ENCODE data around the gene CBX2.

Gene CBX2

DNA sequence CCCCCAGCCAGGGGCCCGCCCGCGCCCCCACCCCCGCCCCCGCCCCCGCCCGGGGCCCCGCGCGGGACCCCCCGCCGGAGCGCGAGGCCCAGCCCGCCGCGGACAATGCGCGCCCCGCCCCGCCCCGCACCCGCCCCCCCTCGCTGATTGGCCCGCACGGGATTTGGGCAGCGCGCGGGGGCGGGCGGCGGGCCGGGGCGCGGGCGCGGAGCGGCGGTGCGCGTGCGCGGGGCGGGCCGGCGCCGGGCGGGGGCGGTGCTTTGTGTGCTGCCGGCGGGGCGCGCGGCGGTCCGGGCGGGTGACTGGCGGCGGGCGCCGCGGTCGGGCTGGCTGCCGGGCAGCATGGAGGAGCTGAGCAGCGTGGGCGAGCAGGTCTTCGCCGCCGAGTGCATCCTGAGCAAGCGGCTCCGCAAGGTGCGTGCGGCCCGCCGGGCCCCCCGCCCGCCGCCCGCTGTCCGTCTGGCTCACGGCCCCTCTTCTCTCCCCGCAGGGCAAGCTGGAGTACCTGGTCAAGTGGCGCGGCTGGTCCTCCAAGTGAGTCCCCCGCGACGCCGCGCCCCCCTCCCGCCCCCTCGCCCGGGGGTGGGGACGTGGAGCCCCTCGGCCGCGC lies at the start of gene CBX2:
Gene CBX2, plus strand, starts transcription at position 255 of the 610 bp plus-strand sequence. Its CDS starts 88 bp downstream, at position 343.
- FAIRE-seq (peak; percentile 88), DNase-seq (ENCODE audit: low spot score) (peak; percentile 98)

DNA sequence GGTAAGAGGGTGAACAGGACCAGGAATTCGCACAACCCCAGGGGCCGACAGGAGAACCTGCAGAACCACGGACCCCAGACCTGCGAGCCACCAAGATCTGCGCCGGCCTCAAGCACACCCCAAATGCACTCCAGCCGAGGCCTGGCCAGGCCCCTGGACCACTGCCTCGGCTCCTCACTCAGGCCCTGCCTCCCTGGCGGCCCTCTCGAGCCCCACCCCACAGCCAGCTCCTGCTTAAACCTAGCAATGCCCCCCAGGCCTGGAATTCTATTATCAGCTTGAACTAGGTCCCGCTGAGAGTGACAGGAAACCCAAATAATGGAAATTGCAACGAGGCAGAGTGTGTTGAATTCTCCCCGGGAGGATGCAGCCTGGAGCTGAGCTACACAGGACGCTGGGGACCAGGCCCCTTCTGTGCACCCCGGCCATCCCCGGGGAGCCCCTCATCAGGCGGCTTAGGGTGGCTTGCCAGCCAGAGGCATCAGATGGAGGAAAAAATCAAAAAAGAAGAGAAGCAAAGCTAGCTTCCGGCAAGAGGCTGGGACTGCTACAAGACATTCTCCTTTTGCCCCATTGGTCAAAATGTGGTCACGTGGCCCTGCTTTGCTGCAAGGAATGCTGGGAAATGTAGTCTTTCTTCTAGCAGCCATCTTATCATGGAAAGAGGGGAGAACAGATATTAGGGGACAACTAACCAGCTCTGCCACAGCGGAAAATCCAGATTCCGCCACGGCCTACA lies 49.6 kb upstream of the CBX2 start:
- FAIRE-seq (peak; percentile 90), DNase-seq (ENCODE audit: low spot score) (peak; percentile 93)

DNA sequence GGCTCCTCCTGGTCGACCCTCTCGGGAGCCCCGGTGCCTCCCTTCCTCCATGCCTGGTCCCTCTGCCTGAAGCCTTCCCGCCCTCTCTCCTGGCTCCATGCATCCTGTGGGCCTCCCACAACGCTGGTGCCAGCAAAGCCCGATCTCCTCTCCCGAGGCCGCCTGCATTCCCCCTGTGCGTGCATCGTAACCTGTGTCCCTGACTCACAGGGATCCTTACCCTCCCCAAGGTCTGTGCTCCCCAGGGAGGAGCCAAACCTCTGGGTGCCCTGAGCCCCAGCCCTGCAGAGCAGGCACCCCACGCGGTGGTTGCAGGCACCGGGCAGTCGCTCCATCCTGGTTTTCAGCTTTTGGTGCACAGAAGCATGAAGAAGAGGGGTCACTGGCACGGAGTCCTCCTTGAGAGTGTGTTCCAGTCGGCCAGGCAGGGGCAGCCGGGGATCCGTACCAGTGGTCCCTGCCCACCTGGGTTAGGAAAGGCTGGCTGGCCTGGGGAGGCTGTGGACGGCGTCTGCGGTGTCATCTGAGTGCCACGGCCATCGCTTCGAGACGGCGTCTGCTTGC lies 49.0 kb upstream of the CBX2 start:
- no peak for DNase-seq (ENCODE audit: low spot score)
- FAIRE-seq: no peak

DNA sequence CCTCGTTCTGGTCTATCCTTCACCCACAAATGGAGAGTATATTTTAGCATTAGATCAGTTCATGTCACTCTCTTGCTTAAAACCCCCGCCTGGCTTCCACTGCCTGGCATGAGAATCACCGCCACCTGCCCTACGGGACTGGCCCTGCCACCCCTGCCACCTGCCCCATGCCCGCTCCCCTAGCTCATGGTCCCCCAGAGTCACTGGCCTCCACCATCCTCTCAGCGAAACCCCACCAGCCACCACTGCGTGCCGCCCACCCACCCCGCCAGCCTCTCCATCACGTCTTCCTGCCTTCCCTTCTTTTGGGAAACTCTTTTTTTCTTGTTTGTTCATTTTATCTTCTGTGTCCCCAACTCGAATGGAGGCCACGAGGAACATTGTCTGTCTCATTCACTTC lies 48.2 kb upstream of the CBX2 start:
- no peak for FAIRE-seq
- DNase-seq (ENCODE audit: low spot score): no peak

DNA sequence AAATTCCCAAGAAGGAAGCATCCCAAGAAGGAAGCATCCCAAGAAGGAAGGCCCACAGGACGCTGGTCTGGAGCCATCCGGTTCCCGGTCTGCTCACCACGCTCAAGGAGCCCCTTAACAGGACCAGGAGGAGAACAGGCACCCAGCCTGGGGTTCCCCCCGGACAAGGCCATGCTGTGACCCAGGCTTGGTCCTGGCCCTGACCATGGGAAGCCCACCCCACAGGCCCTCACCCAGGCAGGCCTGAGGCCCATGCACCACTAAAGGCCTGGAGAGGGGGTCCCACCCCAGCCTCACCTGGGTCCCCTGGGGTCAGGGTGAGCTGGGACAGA lies 47.5 kb upstream of the CBX2 start:
- FAIRE-seq: no peak

DNA sequence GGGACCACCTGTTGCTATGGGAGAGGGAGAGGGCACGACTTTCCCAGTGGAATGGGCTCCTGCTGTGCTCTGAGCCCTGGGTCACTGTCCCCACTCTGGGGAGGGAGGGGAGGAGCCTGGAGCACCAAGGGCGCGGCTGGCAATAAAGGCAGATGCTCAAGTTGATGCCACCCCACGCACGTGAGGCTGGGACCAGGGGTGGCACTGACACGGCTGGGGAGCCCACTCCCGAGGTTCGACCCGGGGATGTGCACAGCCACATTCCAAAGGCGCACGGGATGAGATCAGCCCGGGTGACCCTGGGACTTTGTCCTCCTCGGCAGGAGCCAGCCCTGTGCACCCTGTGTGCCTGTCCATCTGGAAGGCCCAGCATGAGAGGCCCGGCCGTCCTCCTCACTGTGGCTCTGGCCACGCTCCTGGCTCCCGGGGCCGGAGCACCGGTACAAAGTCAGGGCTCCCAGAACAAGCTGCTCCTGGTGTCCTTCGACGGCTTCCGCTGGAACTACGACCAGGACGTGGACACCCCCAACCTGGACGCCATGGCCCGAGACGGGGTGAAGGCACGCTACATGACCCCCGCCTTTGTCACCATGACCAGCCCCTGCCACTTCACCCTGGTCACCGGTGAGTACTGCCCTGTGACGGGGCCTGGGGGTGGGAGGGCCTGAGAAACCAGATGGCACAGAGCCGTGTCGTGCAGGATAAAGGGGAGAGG lies 47.0 kb upstream of the CBX2 start, which contains the start of gene ENPP7:
Gene ENPP7, plus strand, starts transcription at position 175 of the 715 bp plus-strand sequence. Its CDS starts 197 bp downstream, at position 372.
- FAIRE-seq: peak; percentile 42
- DNase-seq (ENCODE audit: low spot score): no peak

More for the DNA sequence above, 47.5 kb upstream of the CBX2 start:
- DNase-seq (ENCODE audit: low spot score): no peak

DNA sequence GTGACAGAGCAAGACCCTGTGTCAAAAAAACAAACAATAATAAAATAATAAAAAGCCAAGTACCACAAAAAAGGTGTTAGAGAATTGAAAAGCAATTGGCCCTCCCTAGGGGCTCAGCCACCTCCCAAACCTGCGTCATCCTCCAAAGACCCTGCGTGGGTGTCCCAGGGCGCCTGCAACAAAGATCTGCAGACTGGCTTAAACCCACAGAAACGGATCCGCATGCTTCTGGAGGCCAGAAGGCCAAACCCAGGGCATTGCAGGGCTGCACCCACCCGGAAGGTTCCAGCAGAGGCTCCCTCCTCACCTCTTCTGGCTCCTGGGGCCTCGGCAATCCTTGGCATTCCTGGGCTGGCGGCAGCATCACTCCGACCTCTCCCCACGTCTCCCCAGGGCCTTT lies 45.7 kb upstream of the CBX2 start:
- DNase-seq (ENCODE audit: low spot score): no peak
- no peak for FAIRE-seq

DNA sequence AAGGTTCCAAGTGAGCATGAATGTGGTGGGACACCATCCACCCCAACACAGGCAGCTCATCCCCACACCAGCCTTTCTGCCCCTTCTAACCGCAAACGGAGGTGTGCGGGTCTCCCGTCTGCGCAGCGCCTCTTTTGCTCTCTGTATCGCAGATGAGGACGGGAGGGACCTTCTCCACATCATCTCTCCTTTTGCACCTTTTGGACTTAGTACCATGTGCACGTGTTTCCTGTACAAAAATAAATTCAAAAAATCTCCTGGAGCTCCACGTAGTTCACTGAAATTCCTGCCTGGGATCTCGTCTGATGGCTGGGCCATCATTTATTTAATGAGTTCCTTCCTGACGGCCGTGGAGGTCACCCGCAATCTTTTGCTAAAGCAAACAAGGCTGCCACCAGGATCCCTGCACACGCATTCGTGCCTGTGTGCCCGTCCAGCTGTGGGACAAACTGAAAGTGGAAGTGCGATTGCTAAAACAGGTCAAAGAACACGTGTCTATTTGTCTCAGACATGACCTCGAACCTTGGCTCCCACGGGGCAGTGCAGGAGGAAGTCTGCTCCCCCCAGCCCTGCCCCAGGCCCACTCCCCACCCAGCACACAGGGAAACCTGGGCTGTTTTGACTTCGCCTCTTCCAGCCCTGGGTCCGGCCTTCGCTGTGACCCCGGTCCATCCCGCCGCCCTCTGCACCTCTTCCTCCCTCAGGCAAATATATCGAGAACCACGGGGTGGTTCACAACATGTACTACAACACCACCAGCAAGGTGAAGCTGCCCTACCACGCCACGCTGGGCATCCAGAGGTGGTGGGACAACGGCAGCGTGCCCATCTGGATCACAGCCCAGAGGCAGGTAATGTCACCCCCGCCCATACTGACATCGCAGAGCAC lies 44.9 kb upstream of the CBX2 start:
- DNase-seq (ENCODE audit: low spot score): no peak
- no peak for FAIRE-seq

DNA sequence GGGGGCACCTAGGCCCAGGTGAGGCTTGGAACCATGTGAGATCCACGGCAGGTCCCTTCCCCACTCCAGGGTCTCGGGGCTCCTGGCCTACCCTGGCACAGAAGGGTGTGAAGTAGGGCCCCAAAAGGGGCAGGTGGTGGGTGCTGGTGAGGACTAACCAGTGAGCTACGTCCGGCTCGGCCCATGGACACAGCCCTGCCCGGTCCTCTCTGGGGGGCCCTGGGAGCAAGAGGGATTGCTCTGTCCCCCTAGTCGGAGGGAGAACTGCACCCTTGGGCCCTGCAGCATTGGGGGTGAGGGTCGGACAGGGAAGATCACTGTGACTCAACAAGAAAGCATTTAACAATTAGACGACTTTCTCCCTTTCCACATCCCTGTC lies 44.3 kb upstream of the CBX2 start:
- FAIRE-seq (no peak), DNase-seq (ENCODE audit: low spot score) (no peak)

DNA sequence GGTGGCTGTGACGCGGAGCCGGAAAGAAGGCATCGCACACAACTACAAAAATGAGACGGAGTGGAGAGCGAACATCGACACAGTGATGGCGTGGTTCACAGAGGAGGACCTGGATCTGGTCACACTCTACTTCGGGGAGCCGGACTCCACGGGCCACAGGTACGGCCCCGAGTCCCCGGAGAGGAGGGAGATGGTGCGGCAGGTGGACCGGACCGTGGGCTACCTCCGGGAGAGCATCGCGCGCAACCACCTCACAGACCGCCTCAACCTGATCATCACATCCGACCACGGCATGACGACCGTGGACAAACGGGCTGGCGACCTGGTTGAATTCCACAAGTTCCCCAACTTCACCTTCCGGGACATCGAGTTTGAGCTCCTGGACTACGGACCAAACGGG lies 42.9 kb upstream of the CBX2 start:
- FAIRE-seq (peak; percentile 70), DNase-seq (ENCODE audit: low spot score) (no peak)

DNA sequence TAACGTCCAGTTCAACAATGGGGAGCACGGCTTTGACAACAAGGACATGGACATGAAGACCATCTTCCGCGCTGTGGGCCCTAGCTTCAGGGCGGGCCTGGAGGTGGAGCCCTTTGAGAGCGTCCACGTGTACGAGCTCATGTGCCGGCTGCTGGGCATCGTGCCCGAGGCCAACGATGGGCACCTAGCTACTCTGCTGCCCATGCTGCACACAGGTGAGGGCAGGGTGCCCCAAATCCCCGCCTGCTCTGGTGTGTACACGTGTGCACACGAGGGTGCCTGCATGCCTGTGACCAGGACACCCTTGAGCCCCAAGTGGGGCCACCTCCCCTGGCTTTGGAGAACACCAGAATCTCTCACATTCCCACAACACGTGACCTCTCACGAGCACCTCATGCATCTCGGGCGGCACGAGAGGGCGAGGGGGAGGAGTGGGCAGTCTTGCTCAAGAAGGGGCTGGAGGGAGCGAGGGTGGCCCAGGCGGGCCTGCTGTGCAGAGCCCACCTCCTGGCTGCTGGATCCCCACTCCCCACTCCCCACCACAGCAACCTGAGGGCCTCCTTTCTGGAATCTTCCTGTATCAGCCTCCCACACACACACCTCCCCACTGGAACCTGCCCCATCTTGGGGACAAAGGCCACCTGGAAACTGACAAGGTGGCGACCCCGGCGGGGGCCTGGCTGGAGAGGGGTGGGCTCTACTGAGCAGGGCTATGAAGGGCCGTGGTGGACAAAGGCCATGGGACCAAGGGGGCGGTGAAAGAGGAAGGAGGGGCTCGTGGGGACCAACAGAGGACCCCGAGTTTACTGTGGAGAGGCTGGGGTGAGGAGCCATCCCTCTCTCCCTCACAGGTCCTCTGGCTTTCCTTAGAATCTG lies 40.7 kb upstream of the CBX2 start:
- FAIRE-seq: no peak
- DNase-seq (ENCODE audit: low spot score): no peak

DNA sequence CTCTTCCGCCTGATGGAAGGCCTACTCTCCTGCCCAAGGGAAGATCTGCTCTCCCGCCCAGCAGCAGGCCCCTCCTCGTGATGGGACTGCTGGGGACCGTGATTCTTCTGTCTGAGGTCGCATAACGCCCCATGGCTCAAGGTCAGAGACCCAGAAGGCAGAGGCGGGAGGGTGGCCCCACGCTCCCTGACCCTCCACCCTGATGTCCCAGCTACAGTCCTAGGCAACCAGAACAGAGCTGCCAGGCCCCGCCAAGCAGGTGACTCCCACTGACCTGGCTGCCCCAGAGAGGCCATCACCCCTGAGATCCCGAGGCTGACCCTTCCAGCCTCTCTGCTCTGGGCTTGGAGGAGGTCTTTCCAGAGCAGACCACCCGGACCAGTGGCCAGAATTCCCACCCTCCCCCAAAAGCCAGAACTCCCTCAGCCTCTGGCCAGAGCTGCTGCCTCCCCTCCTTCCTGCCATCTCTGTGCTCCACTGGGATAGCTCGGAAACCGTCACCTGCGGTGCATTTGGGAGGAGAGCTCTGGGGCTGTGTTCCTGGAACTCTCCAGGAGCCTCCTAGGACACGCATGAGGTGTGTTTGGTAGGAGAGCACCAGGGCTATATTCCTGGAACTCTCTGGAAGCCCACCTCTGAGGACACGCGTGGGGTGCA lies 39.9 kb upstream of the CBX2 start:
- FAIRE-seq (peak; percentile 20), DNase-seq (ENCODE audit: low spot score) (no peak)

DNA sequence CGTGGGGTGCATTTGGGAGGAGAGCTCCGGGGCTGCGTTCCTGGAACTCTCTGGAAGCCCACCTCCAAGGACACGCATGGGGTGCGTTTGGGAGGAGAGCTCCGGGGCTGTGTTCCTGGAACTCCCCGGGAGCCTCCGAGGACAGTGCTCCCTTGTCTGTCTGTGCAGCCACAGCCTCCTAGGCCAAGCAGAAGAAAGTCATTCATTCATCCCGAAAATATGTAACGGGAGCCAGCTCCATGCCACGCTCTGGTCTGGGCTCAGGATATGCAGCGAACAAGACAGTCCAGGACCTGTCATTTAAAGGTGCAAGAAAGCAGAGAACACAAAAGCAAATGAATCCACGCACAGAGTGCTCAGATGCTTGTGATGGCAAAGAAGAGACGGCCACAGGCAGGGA lies 39.3 kb upstream of the CBX2 start:
- no peak for DNase-seq (ENCODE audit: low spot score)
- FAIRE-seq: no peak

DNA sequence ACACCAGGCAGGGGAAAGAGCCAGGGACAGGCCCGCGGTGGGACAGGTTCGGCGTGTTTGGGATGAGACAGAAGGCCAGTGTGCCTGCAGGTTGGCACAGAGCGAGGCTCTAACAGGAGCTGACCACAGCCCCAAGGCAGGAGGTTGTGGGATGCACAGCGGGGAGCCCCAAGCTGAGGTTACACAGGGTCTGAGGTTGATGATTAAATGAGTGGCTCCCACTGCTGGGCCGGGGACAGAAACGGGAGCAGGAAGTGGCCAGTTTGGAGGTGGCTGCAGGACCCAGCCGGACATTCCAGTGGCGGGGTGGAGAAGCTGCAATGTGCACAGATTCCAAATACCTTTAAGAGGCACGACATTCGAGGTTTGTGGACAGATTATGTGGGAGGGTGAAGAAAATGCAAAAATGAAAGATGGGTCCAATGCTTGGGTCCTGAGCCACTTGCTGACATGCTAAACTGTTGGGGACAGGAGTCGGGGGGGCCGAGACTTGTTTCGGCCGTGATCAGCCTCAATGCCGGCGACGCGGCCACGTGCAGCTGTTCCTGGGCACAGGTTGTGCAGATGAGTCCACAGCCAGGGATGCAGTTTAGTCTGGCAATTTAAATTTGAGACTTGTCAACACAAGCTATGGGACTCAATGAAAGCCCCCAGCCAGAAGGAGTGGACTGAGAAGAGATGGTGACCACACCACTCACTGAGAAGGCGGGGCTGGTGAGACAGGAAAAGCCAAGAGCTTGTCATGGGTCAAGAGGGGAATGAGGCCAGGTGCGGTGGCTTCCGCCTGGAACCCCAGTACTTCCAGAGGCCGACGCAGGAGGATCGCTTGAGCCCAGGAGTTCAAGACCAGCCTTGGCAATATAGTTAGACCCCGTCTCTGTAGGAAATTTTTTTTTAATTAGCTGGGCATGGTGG lies 38.5 kb upstream of the CBX2 start:
- FAIRE-seq (peak; percentile 48), DNase-seq (ENCODE audit: low spot score) (no peak)

DNA sequence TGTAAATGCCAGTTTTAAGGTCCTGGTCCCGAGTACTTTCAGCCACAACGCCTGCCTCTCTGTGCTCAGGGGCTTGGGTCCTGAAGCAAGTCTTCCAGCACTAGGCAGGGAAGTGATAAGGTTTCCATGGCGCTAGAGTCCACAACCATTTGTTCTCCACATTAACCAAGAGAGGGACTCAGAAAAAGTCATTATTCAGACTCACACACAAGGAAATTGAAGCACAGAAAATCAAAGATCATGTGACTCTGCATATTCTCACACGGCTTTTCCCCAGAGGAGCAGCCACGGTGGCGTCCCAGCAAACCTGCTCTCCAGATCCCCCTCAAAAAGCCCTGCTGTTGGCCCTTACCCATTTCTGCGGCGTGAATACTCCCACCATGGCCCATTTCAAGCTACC lies 37.5 kb upstream of the CBX2 start:
- DNase-seq (ENCODE audit: low spot score): no peak
- FAIRE-seq: no peak

DNA sequence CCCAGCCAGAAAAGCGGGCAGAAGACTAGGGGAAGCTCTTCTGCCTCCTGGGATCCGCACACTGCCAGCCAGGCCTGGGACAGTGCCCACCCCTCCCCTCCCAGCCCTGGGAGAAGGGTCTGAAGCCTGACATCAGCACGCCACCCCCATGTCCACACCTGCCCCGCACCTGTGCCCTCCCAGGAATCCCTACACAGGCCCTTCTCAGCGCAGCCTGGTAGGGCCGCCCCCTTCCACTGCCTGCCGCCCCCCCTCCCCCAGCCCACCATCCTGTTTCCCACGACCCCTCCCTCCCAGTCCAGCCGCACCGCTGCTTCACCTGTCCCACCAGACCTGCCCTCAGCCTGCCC lies 36.6 kb upstream of the CBX2 start:
- DNase-seq (ENCODE audit: low spot score) (no peak), FAIRE-seq (no peak)

DNA sequence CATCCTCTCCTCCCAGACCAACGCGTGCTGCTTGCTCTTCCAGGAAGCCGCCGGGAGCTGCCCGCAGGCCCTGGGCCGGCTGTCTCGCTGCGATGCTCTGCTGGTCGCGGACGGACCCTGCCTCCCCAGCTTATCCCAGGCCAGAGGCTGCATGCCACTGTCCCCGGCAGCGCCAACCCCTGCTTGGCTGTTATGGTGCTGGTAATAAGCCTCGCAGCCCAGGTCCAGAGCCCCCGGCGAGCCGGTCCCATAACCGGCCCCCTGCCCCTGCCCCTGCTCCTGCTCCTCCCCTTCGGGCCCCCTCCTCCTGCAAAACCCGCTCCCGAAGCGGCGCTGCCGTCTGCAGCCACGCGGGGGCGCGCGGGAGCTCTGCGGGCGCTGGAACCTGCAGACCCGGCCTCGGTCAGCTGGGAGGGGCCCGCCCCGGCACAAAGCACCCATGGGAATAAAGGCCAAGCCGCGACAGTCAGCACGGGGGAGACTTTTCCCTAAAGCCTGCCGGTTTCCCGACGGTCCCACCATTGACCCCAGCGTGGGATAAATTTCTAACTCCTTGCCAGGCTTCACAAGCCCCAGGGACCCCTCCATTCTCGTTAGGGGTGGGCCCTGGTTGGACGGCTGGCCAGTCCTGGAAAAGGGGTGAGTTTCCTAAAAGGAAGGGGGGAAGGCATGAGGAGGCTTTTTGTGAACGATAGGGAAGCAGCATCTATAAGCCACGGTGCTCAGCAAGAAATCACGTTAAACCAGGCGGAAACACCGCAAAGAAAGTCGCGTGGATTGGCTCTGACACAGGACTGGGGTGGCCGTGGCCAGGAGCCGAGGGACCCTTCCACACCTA lies 36.0 kb upstream of the CBX2 start:
- FAIRE-seq: no peak
- DNase-seq (ENCODE audit: low spot score): peak; percentile 93

DNA sequence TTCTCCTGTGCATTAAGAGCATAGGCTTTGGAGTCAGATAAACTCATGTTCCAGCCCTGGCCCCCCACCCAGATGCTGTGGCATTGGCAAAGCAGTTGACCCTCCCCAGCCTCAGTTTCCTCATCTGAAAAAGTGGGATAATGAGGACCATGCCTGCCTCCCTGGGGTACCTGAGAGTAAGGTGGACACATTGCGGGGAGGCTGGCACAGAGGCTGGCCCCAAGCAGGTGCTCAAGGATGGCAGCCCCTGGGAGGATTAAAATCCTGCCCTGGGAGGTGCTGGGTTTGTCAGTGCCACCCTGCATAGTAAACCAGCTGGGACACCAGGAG lies 35.4 kb upstream of the CBX2 start:
- no peak for FAIRE-seq

More for the DNA sequence above, 35.4 kb upstream of the CBX2 start:
- no peak for DNase-seq (ENCODE audit: low spot score)
